MM.1S (cell line): ENCODE results near the gene GOLGA7B.

Experiments used
- DNase-seq: peaks from one replicate; pipeline ENCODE4 v3.0.0-alpha.2; 2015
- H2AFZ ChIP-seq: fragments of 300-600 bp; sonication (generic); 2 replicates; pipeline ENCODE4 v1.6.0; 2016; ENCODE audit warnings: antibody characterized with exemption, low read length
- H3F3A ChIP-seq: fragments of 300-600 bp; sonication (generic); 2 replicates; pipeline ENCODE4 v1.6.1; 2016; ENCODE audit warnings: mild to moderate bottlenecking, antibody characterized with exemption, low read length, moderate library complexity, mixed read lengths; ENCODE audit not compliant: insufficient read depth
- H3K27ac ChIP-seq: fragments of 300-600 bp; sonication (generic); 2 replicates; pipeline ENCODE4 v1.5.1; 2016; ENCODE audit warnings: mild to moderate bottlenecking, low read length
- H3K27me3 ChIP-seq: fragments of 300-600 bp; sonication (generic); replicated peaks from 2 replicates; pipeline ENCODE4 v1.6.0; 2016; ENCODE audit warnings: low read length; ENCODE audit not compliant: insufficient read depth
- H3K36me3 ChIP-seq: fragments of 300-600 bp; sonication (generic); replicated peaks from 2 replicates; pipeline ENCODE4 v1.6.1; 2016; ENCODE audit warnings: mild to moderate bottlenecking, low read length, mixed read lengths; ENCODE audit not compliant: insufficient read depth
- H3K4me1 ChIP-seq: fragments of 300-600 bp; sonication (generic); 2 replicates; pipeline ENCODE4 v1.6.1; 2016; ENCODE audit warnings: low read length, mixed read lengths
- H3K4me2 ChIP-seq: fragments of 300-600 bp; sonication (generic); 2 replicates; pipeline ENCODE4 v1.6.0; 2016; ENCODE audit warnings: low read depth, low read length
- H3K4me3 ChIP-seq: fragments of 300-600 bp; sonication (generic); 2 replicates; pipeline ENCODE4 v1.5.1; 2016; ENCODE audit warnings: low read length, mixed read lengths
- H3K79me2 ChIP-seq: fragments of 300-600 bp; sonication (generic); 2 replicates; pipeline ENCODE4 v1.6.1; 2016; ENCODE audit warnings: mixed run types, low read length, mixed read lengths
- H3K9ac ChIP-seq: fragments of 300-600 bp; sonication (generic); 2 replicates; pipeline ENCODE4 v1.6.1; 2016; ENCODE audit warnings: low read length, mixed read lengths
- H3K9me2 ChIP-seq: fragments of 300-600 bp; sonication (generic); replicated peaks from 2 replicates; pipeline ENCODE4 v1.6.1; 2016; ENCODE audit warnings: mild to moderate bottlenecking, low read length, mixed read lengths; ENCODE audit not compliant: insufficient read depth
- H3K9me3 ChIP-seq: fragments of 300-600 bp; sonication (generic); replicated peaks from 2 replicates; pipeline ENCODE4 v1.6.1; 2016; ENCODE audit warnings: mild to moderate bottlenecking, low read length, mixed read lengths; ENCODE audit not compliant: insufficient read depth
- H4K20me1 ChIP-seq: fragments of 300-600 bp; sonication (generic); 2 replicates; pipeline ENCODE4 v1.6.1; 2016; ENCODE audit warnings: mild to moderate bottlenecking, low read length, moderate library complexity, mixed read lengths; ENCODE audit not compliant: insufficient read depth
- EZH2 ChIP-seq: fragments of 300-600 bp; sonication (generic); optimal IDR thresholded peaks from 2 replicates; pipeline ENCODE3; 2017; ENCODE audit warnings: low read depth, mild to moderate bottlenecking, antibody characterized with exemption, low read length, mixed read lengths
- EZH2phosphoT487 ChIP-seq: fragments of 300-600 bp; sonication (generic); IDR thresholded peaks from 2 replicates; pipeline ENCODE4 v1.6.1; 2018; ENCODE audit warnings: antibody characterized with exemption, low read length
- TF ChIP-seq, protein P1 (sequence below): fragments of 300-600 bp; sonication (generic); IDR thresholded peaks from 2 replicates; pipeline ENCODE4 v1.5.1; 2016; ENCODE audit warnings: antibody characterized with exemption, low read length, mixed read lengths

GOLGA7B gene

DNA sequence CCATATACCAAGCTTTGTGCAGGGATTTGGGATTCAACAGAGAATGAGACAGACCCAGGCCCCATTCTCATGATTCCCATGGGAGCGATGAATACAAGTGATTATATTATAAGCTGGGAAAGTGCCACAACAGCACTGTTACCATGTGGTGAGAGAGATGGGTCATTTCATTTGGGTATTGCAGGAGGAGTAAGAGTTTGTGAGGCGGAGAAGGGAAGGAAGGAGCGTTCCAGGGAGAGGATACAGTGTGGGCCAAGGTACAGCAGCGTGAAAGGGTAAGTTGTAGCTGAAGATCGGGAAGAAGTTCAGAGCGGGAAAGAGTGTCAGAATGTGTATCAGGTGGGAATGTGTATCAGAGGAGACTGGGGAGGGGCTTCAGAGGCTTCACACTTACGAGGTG, 38.5 kb downstream of the GOLGA7B start:
- Histone ChIP-seq H2AFZ (no peak overlapping the region), H3K9me2 (no peaks in the 10 kb centered on the region), H3F3A (no peaks in the 10 kb centered on the region), H3K36me3 (no peaks in the 10 kb centered on the region), H3K27me3 (peaks cover 41% of the 10 kb centered on the region), H3K79me2 (no peaks in the 10 kb centered on the region), H3K4me2 (no peak overlapping the region), H3K4me1 (no peaks in the 10 kb centered on the region), H3K9me3 (no peaks in the 10 kb centered on the region), H4K20me1 (no peaks in the 10 kb centered on the region), H3K27ac (no peak overlapping the region), H3K4me3 (no peak overlapping the region), H3K9ac (no peak overlapping the region)
- DNase-seq = no peak
- TF ChIP-seq EZH2phosphoT487 = no peak
- TF ChIP-seq, protein P1, sequence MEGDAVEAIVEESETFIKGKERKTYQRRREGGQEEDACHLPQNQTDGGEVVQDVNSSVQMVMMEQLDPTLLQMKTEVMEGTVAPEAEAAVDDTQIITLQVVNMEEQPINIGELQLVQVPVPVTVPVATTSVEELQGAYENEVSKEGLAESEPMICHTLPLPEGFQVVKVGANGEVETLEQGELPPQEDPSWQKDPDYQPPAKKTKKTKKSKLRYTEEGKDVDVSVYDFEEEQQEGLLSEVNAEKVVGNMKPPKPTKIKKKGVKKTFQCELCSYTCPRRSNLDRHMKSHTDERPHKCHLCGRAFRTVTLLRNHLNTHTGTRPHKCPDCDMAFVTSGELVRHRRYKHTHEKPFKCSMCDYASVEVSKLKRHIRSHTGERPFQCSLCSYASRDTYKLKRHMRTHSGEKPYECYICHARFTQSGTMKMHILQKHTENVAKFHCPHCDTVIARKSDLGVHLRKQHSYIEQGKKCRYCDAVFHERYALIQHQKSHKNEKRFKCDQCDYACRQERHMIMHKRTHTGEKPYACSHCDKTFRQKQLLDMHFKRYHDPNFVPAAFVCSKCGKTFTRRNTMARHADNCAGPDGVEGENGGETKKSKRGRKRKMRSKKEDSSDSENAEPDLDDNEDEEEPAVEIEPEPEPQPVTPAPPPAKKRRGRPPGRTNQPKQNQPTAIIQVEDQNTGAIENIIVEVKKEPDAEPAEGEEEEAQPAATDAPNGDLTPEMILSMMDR = no peak

DNA sequence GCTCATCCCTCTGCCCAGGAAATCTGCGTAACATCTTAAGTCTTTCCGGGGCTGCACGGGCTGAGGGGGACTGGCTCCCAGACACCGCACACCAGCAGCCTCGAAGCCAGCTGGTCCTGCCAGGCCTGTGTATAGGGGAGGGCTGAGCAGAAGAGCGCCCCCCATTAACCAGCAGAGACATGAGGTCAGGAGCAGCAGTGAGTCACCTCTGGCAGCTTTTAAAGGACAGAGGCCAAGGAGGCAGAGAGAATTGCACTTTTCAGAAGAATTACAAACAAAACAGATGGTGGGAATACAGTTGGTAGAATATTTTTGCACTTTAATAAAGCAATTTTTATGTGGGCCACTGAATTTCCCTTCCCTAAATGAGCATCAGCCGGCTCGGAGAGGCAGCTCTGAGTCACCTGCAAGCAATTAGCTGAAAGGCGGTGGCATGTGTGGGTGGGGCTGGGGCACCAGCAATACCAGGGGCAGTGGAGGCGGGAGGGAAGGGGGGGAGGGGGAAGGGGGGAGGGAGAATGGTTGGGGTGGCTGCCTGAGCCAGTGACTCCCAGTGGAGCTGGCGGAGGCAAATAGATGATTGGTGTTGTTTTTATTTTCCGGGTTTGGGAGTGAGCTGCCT, 39.1 kb downstream of the GOLGA7B start:
- Histone ChIP-seq H3K9ac (no peak overlapping the region), H3K9me3 (no peaks in the 10 kb centered on the region), H3K36me3 (no peaks in the 10 kb centered on the region), H3K9me2 (no peaks in the 10 kb centered on the region), H2AFZ (no peak overlapping the region), H4K20me1 (no peaks in the 10 kb centered on the region), H3K27me3 (peaks cover 41% of the 10 kb centered on the region), H3K27ac (no peak overlapping the region), H3K4me3 (no peak overlapping the region), H3F3A (no peaks in the 10 kb centered on the region), H3K4me1 (no peaks in the 10 kb centered on the region), H3K79me2 (no peaks in the 10 kb centered on the region), H3K4me2 (no peak overlapping the region)
- no peak for TF ChIP-seq EZH2
- no peak for TF ChIP-seq EZH2phosphoT487
- TF ChIP-seq, protein P1 = no peak
- no peak for DNase-seq

DNA sequence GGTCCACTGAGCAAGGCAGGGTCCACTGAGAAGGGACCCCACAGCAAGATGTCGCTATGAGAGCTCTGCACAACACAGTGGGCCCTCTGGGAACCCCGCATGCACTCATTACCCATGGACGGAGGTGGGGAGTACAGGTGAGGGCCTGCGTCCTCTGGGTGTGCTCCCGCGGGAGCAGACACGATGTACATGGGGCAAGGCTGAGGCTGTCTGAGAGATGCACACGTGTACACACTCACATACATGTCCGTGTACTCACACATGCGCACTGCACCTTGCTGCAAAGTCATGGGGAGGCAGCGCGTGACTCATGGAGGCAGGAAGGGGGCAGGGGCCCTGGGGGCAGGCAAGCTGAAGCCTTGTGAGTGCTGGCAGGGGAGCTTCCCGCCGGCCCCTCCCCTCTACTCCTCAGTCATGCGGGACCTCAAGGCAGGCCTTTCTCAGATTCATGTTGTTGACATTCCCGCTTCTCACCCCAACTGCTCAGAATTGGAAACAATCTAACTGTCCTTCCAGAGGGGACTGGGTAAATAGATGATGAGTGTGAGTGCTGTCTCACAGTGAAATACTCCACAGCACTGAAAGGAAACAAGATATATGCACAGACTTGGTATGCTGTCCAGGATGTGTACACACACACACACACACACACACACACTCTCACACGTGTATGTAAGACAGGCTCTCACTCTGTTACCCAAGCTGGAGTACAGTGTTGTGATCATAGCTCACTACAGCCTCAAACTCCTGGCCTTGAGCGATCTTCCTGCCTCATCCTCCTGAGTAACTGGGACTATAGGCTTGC, 40.0 kb downstream of the GOLGA7B start:
- Histone ChIP-seq H3K9ac (no peak overlapping the region), H3K36me3 (no peaks in the 10 kb centered on the region), H2AFZ (no peak overlapping the region), H3K4me1 (no peaks in the 10 kb centered on the region), H3K4me3 (no peak overlapping the region), H3K27ac (no peak overlapping the region), H3K9me3 (no peaks in the 10 kb centered on the region), H3K9me2 (no peaks in the 10 kb centered on the region), H3K4me2 (no peak overlapping the region), H3F3A (no peaks in the 10 kb centered on the region), H3K27me3 (peaks cover 37% of the 10 kb centered on the region), H3K79me2 (no peaks in the 10 kb centered on the region), H4K20me1 (no peaks in the 10 kb centered on the region)
- TF ChIP-seq EZH2phosphoT487 (no peak), EZH2 (no peak)
- TF ChIP-seq, protein P1 = no peak
- DNase-seq = no peak
